ENCODE results near the gene OR51I2.

Gene OR51I2

DNA sequence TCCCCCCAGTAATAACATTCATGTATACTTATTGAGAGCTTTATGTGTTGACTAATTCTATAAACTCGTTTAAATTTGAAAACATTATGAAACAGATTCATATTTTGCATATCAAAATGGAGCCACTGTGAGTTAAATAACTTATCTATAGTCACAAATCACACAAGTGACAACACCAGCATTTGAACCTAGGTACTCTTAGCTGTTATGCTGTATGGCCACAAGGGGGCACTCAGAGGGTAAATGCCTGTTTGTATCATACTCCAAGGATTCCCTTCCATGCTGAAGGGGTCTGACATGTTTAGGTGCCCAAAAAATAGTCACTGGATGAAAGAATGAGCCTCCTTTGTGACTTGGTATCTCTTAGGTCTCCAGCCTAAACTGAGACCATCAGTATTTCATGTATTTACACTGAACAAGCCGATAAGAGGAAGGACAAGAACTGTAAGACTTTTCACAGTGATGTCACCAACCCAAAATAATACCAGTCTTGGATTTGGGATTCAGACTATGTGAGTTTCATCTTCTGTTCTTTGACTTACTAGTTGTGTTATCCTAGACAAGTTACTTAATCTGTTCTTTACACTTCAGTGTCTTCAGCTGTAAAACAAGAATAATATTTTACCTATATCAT is 27.2 kb downstream of the OR51I2 start:
- Histone ChIP-seq H3K9ac (ENCODE audit: low read length) (no peak overlapping the region), H3K36me3 (ENCODE audit: control insufficient read depth, insufficient read depth, low read length) (no peaks in the 10 kb centered on the region), H3K9me3 (ENCODE audit: control insufficient read depth, insufficient read depth, low read depth, low read length) (no peaks in the 10 kb centered on the region), H3K27me3 (ENCODE audit: control insufficient read depth, insufficient read depth, low read length) (no peaks in the 10 kb centered on the region), H3K4me1 (ENCODE audit: control insufficient read depth, insufficient read depth, low read length) (no peaks in the 10 kb centered on the region), H3K4me3 (ENCODE audit: low read depth, low read length) (no peak overlapping the region), H3K27ac (ENCODE audit: low read depth, low read length) (no peak overlapping the region)

DNA sequence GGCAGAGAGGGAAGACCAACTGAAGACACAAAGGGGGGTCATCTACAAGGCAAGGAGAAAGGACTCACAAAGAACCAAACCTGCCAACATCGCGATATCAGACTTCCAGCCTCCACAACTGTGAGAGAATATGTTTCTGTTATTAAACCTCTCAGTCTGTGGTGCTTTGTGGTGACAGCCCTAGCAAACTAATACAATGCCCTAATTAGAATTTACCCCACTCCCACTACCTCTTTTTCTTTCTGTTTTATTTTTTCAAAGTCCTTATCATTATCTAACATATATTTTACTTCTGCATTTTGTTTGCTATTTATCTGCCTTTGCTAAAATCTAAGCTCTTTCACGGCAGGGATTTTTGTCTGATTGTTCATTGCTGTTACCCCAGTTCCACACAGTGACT is 36.9 kb downstream of the OR51I2 start:
- H3K36me3 ChIP-seq (ENCODE audit: control insufficient read depth, insufficient read depth, low read length), result no peaks in the 10 kb centered on the region
- no peak overlapping the region for H3K27ac ChIP-seq (ENCODE audit: low read depth, low read length)

DNA sequence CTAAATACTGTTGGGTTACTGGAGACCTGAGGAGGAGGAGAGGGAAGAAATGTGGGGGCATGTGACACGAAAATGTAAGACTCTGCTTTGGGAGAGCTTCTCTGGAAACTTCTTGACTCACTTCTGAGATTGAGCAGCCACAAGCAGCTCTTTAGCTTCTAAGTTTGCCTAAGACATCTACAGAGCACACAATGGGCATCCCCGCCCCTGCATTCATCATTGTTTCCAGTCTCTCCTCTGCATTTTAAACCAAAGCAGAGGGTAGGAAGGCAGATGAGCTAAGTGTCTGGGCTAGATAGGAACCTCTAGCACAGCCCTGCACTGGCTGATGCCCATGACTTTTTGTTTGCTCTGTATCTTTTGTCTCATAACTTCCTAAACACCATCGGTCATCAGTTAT is 37.3 kb downstream of the OR51I2 start:
- Histone ChIP-seq H3K27ac (ENCODE audit: low read depth, low read length) (no peak overlapping the region), H3K9me3 (ENCODE audit: control insufficient read depth, insufficient read depth, low read depth, low read length) (no peaks in the 10 kb centered on the region), H3K36me3 (ENCODE audit: control insufficient read depth, insufficient read depth, low read length) (no peaks in the 10 kb centered on the region), H3K4me1 (ENCODE audit: control insufficient read depth, insufficient read depth, low read length) (no peaks in the 10 kb centered on the region), H3K27me3 (ENCODE audit: control insufficient read depth, insufficient read depth, low read length) (no peaks in the 10 kb centered on the region), H3K9ac (ENCODE audit: low read length) (no peak overlapping the region), H3K4me3 (ENCODE audit: low read depth, low read length) (no peak overlapping the region)

More for the DNA sequence above, 36.9 kb downstream of the OR51I2 start:
- no peaks in the 10 kb centered on the region for H3K9me3 ChIP-seq (ENCODE audit: control insufficient read depth, insufficient read depth, low read depth, low read length)
- H3K9ac ChIP-seq (ENCODE audit: low read length), result no peak overlapping the region
- H3K4me1 ChIP-seq (ENCODE audit: control insufficient read depth, insufficient read depth, low read length), result no peaks in the 10 kb centered on the region
- H3K27me3 ChIP-seq (ENCODE audit: control insufficient read depth, insufficient read depth, low read length), result no peaks in the 10 kb centered on the region
- no peak overlapping the region for H3K4me3 ChIP-seq (ENCODE audit: low read depth, low read length)

- no peak within 1 kb of the TSS for H3K9ac ChIP-seq (ENCODE audit: low read length)
- no peaks in the 10 kb centered on the region for H3K27me3 ChIP-seq (ENCODE audit: control insufficient read depth, insufficient read depth, low read length)
- no peaks in the 10 kb centered on the region for H3K36me3 ChIP-seq (ENCODE audit: control insufficient read depth, insufficient read depth, low read length)
- no peaks in the 10 kb centered on the region for H3K9me3 ChIP-seq (ENCODE audit: control insufficient read depth, insufficient read depth, low read depth, low read length)
- H3K4me1 ChIP-seq (ENCODE audit: control insufficient read depth, insufficient read depth, low read length), result no peaks in the 10 kb centered on the region
- no peak within 1 kb of the TSS for H3K4me3 ChIP-seq (ENCODE audit: low read depth, low read length)
- no peak within 1 kb of the TSS for H3K27ac ChIP-seq (ENCODE audit: low read depth, low read length)
Observed at GRCh38 chr11:5488385-5488784, 39.3 kb downstream of the OR51I2 start, which contains the start of gene OR52D1. OR52D1 (plus strand) TSS chr11:5488685; CDS start chr11:5488707, 22 bp downstream.

- H3K27ac ChIP-seq (ENCODE audit: low read depth, low read length), result no peak overlapping the region
- no peaks in the 10 kb centered on the region for H3K36me3 ChIP-seq (ENCODE audit: control insufficient read depth, insufficient read depth, low read length)
- no peaks in the 10 kb centered on the region for H3K4me1 ChIP-seq (ENCODE audit: control insufficient read depth, insufficient read depth, low read length)
- H3K27me3 ChIP-seq (ENCODE audit: control insufficient read depth, insufficient read depth, low read length), result no peaks in the 10 kb centered on the region
- H3K9me3 ChIP-seq (ENCODE audit: control insufficient read depth, insufficient read depth, low read depth, low read length), result no peaks in the 10 kb centered on the region
- no peak overlapping the region for H3K4me3 ChIP-seq (ENCODE audit: low read depth, low read length)
- H3K9ac ChIP-seq (ENCODE audit: low read length), result no peak overlapping the region
Observed at GRCh38 chr11:5488798-5489399, 39.8 kb downstream of the OR51I2 start.

- no peaks in the 10 kb centered on the region for H3K9me3 ChIP-seq (ENCODE audit: control insufficient read depth, insufficient read depth, low read depth, low read length)
- no peak overlapping the region for H3K4me3 ChIP-seq (ENCODE audit: low read depth, low read length)
- no peaks in the 10 kb centered on the region for H3K36me3 ChIP-seq (ENCODE audit: control insufficient read depth, insufficient read depth, low read length)
- no peaks in the 10 kb centered on the region for H3K27me3 ChIP-seq (ENCODE audit: control insufficient read depth, insufficient read depth, low read length)
- H3K9ac ChIP-seq (ENCODE audit: low read length), result no peak overlapping the region
- no peaks in the 10 kb centered on the region for H3K4me1 ChIP-seq (ENCODE audit: control insufficient read depth, insufficient read depth, low read length)
- H3K27ac ChIP-seq (ENCODE audit: low read depth, low read length), result no peak overlapping the region
Observed at GRCh38 chr11:5489576-5490357, 40.6 kb downstream of the OR51I2 start.

- no peaks in the 10 kb centered on the region for H3K4me1 ChIP-seq (ENCODE audit: control insufficient read depth, insufficient read depth, low read length)
- H3K9me3 ChIP-seq (ENCODE audit: control insufficient read depth, insufficient read depth, low read depth, low read length), result no peaks in the 10 kb centered on the region
- H3K27me3 ChIP-seq (ENCODE audit: control insufficient read depth, insufficient read depth, low read length), result no peaks in the 10 kb centered on the region
- no peaks in the 10 kb centered on the region for H3K36me3 ChIP-seq (ENCODE audit: control insufficient read depth, insufficient read depth, low read length)
- no peak overlapping the region for H3K4me3 ChIP-seq (ENCODE audit: low read depth, low read length)
- H3K27ac ChIP-seq (ENCODE audit: low read depth, low read length), result no peak overlapping the region
- no peak overlapping the region for H3K9ac ChIP-seq (ENCODE audit: low read length)
Observed at GRCh38 chr11:5499671-5500070, 50.5 kb downstream of the OR51I2 start.

- Histone ChIP-seq H3K27ac (ENCODE audit: low read depth, low read length) (no peak overlapping the region), H3K27me3 (ENCODE audit: control insufficient read depth, insufficient read depth, low read length) (no peaks in the 10 kb centered on the region), H3K4me3 (ENCODE audit: low read depth, low read length) (no peak overlapping the region), H3K36me3 (ENCODE audit: control insufficient read depth, insufficient read depth, low read length) (no peaks in the 10 kb centered on the region), H3K4me1 (ENCODE audit: control insufficient read depth, insufficient read depth, low read length) (no peaks in the 10 kb centered on the region), H3K9me3 (ENCODE audit: control insufficient read depth, insufficient read depth, low read depth, low read length) (no peaks in the 10 kb centered on the region), H3K9ac (ENCODE audit: low read length) (no peak overlapping the region)
Observed at GRCh38 chr11:5500393-5500801, 51.3 kb downstream of the OR51I2 start.

GRCh38 chr11:5504403-5504921 is 55.3 kb downstream of the OR51I2 start:
- H3K27ac ChIP-seq (ENCODE audit: low read depth, low read length), result no peak overlapping the region
- H3K9ac ChIP-seq (ENCODE audit: low read length), result no peak overlapping the region
- H3K4me3 ChIP-seq (ENCODE audit: low read depth, low read length), result no peak overlapping the region
- no peaks in the 10 kb centered on the region for H3K36me3 ChIP-seq (ENCODE audit: control insufficient read depth, insufficient read depth, low read length)
- no peaks in the 10 kb centered on the region for H3K27me3 ChIP-seq (ENCODE audit: control insufficient read depth, insufficient read depth, low read length)
- no peaks in the 10 kb centered on the region for H3K9me3 ChIP-seq (ENCODE audit: control insufficient read depth, insufficient read depth, low read depth, low read length)
- no peaks in the 10 kb centered on the region for H3K4me1 ChIP-seq (ENCODE audit: control insufficient read depth, insufficient read depth, low read length)

DNA sequence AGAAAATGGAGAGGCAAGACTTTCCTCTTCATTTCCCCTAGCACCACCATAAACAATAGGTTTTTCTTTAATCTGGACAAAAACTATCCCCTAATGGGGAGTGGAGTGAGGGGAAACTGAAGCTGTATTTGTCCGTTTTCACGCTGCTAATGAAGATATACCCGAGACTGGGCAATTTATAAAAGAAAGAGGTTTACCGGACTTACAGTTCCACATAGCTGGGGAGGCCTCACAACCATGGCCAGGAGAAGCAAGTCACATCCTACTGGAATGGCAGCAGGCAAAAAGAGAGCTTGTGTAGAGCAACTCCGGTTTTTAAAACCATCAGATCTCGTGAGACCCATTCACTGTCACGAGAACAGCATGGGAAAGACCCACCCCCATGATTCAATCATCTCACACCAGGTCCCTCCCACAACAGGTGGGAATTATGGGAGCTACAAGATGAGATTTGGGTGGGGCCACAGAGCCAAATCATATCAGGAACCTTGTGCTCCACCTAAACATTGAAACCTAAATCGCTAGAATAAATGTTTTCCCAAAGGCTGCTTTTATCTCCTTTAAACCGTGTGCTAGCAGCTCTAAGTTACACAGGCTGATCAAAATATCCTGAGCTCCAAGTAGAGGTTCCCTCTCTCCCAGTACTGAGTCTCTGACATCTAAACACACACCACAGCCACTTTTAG is 56.4 kb downstream of the OR51I2 start:
- Histone ChIP-seq H3K9me3 (ENCODE audit: control insufficient read depth, insufficient read depth, low read depth, low read length) (no peaks in the 10 kb centered on the region), H3K27ac (ENCODE audit: low read depth, low read length) (no peak overlapping the region), H3K4me3 (ENCODE audit: low read depth, low read length) (no peak overlapping the region), H3K9ac (ENCODE audit: low read length) (no peak overlapping the region), H3K36me3 (ENCODE audit: control insufficient read depth, insufficient read depth, low read length) (no peaks in the 10 kb centered on the region), H3K27me3 (ENCODE audit: control insufficient read depth, insufficient read depth, low read length) (no peaks in the 10 kb centered on the region), H3K4me1 (ENCODE audit: control insufficient read depth, insufficient read depth, low read length) (no peaks in the 10 kb centered on the region)

Measured in HUES6 (cell line).